Measurements from ENCODE around the gene NELFA.

The NELFA gene

GRCh38 chr4:1981251-1982058, 27.3 kb downstream of the NELFA start:
- DNase-seq, result no peak

GRCh38 chr4:1980561-1981041, 28.2 kb downstream of the NELFA start:
- no peak for DNase-seq

- no peak for DNase-seq
These were observed 29.1 kb downstream of the NELFA start for GRCh38 chr4:1979477-1980196.

GRCh38 chr4:1978741-1979476, 29.9 kb downstream of the NELFA start:
- no peak for DNase-seq

GRCh38 chr4:1978226-1978625, 30.5 kb downstream of the NELFA start:
- no peak for DNase-seq

DNA sequence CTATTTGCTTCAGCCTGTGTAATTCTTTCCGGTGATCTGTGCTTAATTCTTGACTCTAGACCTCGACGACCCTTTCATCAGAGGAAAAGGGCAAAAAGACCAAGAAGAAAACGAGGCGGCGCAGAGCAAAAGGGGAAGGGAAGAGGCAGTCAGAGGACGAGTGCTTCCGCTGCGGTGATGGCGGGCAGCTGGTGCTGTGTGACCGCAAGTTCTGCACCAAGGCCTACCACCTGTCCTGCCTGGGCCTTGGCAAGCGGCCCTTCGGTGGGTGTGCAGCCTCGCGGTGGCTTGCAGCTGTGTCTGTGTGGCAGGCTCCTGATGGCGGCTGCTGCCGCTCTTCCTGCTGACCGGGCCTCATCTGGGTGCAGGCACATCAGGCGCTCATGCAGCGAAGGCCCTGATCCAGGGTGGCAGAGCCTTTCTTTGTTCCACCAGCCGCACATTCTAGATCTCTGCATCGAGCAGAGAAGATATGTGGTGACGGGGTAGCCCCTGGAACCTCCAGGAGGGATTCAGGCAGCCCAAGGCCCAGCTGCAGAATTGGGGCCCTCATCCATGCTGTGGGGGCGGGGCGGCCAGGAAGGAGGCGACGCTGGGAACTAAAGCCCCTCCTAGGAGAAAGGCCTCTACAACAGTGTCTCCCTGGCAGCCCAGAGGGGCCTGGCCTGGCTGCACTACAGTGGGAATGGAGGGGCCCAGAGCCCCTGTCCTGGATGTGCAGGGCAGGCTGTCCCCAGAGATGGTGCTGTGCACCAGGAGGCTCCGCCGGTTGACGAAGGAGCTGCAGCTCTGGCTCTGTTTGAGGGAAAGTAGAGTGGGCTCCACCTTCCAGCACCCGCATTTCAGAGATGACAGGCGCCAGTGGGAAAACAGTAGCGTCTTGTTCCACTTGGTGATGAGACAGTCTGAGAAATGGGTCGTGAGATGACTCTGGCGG, 32.1 kb downstream of the NELFA start:
- DNase-seq, result peak; percentile 24

GRCh38 chr4:1975880-1976279, 32.9 kb downstream of the NELFA start:
- no peak for DNase-seq

GRCh38 chr4:1975391-1975801, 33.4 kb downstream of the NELFA start:
- peak; percentile 21 for DNase-seq

DNA sequence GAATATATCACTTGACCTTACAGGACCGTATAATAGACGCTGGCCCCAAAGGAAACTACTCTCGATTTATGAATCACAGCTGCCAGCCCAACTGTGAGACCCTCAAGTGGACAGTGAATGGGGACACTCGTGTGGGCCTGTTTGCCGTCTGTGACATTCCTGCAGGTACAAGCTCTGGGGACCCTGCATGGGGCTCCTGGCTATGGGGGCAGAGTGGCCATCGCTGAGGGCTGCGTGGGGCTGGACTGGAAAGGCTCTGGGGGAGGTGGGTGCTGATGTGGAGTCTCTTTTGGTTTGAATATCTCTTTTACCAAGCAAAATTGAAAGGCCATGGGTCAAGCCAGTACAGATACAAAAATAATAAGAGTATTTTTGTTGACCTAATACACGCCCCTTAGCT, 33.9 kb downstream of the NELFA start:
- DNase-seq, result peak; percentile 24

DNA sequence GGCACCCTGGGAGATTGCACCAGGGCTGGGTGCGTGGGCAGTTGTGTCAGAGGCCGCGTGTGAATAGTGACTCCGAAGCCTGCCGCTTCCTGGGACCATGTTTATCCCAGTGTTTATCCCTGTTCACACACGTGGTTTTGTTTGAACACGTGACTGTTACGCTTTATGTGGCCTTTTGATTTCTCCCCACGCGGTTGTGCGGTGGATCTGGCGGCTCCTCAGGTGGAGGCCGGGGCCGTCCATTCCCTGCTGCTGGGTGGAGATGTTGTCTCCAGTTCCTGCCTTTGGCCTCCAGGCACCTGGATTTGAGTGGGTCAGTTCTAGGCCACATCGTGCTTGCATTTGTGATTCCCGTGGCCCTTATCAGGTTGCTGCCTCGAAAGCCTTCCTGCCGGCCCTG, 35.1 kb downstream of the NELFA start:
- DNase-seq, result peak; percentile 15

DNA sequence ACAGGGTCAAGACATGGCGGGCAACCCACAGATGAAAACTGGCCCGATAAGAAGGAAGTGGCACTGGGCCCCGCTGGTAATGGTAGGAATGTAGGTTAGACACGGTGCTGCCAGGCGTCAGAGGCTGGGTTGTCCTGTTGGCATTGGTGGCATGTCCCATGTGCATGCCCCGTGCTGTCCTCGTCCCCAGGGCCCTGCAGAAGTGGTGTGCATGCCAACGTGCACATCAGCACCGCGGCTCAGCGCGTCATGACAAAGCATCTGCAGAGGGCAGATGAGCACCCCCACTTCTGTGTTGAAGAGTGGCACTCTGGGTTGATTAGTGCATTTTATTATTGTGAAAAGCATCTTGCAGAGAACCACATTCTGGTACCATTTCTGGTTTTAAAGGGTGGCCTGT, 35.6 kb downstream of the NELFA start:
- DNase-seq, result no peak

GRCh38 chr4:1972414-1972813, 36.4 kb downstream of the NELFA start:
- no peak for DNase-seq

- no peak for DNase-seq
These were observed 37.1 kb downstream of the NELFA start for GRCh38 chr4:1971456-1972200.

- no peak for DNase-seq
These were observed 37.8 kb downstream of the NELFA start for GRCh38 chr4:1970926-1971325.

DNA sequence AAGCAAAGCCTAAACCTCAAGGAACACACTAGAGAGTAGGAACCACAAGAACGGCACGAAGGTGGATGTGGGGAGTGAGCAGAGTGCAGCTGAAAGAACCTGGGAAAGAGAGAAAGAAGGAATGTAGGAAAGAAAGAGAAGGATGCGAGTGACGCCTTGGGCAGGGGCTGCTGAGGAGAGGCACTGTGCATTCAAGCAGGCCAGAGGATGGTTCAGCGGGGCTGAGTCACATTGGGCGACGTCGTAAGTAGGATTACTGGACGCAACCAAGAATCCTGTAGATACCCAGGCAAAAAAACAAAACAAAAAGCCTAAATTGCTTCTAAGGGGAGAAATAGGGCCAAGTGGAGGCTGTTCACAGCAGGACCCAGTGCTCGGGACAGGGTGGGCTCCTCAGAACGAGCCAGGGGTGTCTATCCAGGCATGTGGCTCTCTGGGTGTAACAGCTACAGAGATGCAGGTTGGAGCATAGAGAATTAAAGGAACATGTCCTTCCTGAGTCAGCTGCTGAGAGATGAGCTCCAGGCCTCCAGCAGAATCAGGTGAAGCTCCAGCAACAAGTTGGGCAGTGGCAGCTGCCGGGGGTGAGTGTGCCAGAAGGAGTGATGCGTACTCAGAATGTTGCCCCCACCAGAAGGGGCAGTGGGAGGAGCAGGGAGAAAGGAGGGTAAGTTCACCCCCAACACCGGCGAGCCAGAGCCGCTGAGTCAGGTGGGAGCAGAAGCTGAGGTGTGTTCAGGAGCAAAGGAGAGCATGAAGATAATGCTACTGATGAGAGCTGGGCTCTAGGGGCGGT, 38.6 kb downstream of the NELFA start:
- no peak for DNase-seq

DNA sequence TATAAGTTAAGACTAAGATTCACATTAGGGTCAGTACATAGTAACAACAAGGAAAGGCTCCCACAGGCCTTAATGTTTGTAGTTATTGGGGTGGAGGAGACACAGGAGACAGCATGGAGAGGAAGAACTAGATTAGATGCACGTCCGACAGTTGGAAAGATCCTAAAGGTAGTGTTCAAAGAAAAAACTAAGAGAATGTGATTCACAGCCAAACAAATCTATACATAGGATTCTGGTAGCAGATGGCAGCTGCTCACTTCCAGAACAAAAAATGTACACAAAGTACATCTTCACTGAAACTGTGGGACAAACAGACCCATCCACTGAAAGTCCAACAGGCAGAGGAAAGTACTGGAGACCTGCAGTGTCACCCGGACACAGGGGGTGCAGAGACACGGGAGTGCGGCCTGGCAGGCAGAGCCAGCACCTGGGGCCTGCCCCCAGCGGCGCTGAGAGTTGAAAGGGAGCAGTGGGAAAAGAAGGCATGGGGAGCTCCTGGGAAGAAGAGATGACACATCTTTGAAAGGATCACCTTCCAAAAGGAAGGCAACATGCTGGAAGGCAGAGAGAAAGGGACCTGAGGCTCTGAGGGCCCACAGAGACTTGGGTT, 40.0 kb downstream of the NELFA start:
- DNase-seq, result no peak

- DNase-seq, result no peak
These were observed 41.1 kb downstream of the NELFA start for GRCh38 chr4:1967512-1968149.

- no peak for DNase-seq
These were observed 43.8 kb downstream of the NELFA start for GRCh38 chr4:1964971-1965370.

DNA sequence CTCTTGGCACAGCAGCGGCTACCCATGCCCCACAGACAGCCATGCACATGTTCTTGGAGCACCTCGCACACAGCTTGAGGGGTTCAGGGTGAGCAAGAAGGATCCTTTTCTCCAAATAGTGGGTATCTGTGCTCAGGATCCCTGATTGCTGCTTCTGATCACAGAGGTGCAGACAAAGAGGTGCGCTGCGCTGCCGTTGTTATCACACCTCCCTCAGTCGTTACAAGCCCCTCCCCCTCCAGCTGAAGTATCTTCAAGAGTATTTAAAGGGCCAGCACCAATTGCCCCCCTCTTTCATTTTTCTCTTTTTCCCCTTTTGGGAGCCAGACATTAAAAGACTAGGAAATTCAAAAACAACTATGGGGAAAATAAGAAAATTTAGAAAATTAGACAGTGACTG, 44.3 kb downstream of the NELFA start:
- no peak for DNase-seq

DNA sequence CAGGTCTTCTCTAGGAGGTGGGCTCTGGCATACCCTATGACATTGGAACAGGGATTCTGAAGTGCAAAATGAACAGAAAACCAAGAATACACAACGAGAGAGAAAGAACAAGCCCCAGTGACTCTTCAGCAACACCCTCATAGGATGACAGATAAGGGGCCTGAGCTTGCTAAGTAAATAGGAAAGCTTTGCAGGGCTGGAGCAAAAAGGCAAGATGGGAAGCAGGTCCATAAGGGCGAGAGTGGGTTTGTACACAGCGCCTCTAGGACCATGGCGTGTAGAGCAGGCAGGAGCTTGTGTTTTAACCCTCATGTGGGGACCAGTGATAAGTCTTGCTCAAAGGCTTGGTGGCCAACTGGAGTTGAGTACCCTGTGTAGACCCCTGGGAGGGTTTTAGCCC, 45.8 kb downstream of the NELFA start:
- no peak for DNase-seq
